ENCODE measurements around the gene PNKD.

GRCh38 chr2:218319813-218320365 lies 49.6 kb downstream of the PNKD start:
- TF ChIP-seq CTCF (IDR thresholded peaks at IDR 0.05) (no peak), POLR2A (IDR thresholded peaks at IDR 0.05) (no peak)

Measured in heart left ventricle (tissue), 13 donors.